ENCODE results near the gene MEIKIN.
"Not testable (repeated sequence)": the region's sequence is repeated elsewhere in the genome, so short reads cannot be mapped to it uniquely, and the experiment has no call there.

Gene MEIKIN

GRCh38 chr5:131796793-131797693 lies 148.4 kb downstream of the MEIKIN start, which contains the start of gene FNIP1:
FNIP1 (minus strand) TSS chr5:131797017; CDS start chr5:131796921, 96 bp downstream.
- DNase-seq = peak; percentile 71

- no peak for DNase-seq
Observed at GRCh38 chr5:131795879-131796792, 149.3 kb downstream of the MEIKIN start.

GRCh38 chr5:131795228-131795627 lies 150.2 kb downstream of the MEIKIN start:
- DNase-seq = no peak

GRCh38 chr5:131794586-131794985 lies 150.9 kb downstream of the MEIKIN start:
- DNase-seq = no peak

GRCh38 chr5:131792896-131793295 lies 152.6 kb downstream of the MEIKIN start:
- no peak for DNase-seq

- no peak for DNase-seq
Observed at GRCh38 chr5:131791866-131792265, 153.6 kb downstream of the MEIKIN start.

GRCh38 chr5:131790550-131790949 lies 154.9 kb downstream of the MEIKIN start:
- no peak for DNase-seq

GRCh38 chr5:131789765-131790164 lies 155.7 kb downstream of the MEIKIN start:
- no peak for DNase-seq

GRCh38 chr5:131787736-131788135 lies 157.7 kb downstream of the MEIKIN start:
- no peak for DNase-seq

- no peak for DNase-seq
Observed at GRCh38 chr5:131786900-131787692, 158.4 kb downstream of the MEIKIN start.

GRCh38 chr5:131786036-131786435 lies 159.4 kb downstream of the MEIKIN start:
- no peak for DNase-seq

GRCh38 chr5:131783874-131784273 lies 161.6 kb downstream of the MEIKIN start:
- DNase-seq = no peak

GRCh38 chr5:131783357-131783756 lies 162.1 kb downstream of the MEIKIN start:
- no peak for DNase-seq

- DNase-seq = no peak
Observed at GRCh38 chr5:131782717-131783116, 162.7 kb downstream of the MEIKIN start.

- DNase-seq = not testable (repeated sequence)
Observed at GRCh38 chr5:131778141-131778540, 167.3 kb downstream of the MEIKIN start.

- DNase-seq = no peak
Observed at GRCh38 chr5:131776450-131776849, 169.0 kb downstream of the MEIKIN start.

- DNase-seq = no peak
Observed at GRCh38 chr5:131774652-131775367, 170.7 kb downstream of the MEIKIN start.

- DNase-seq = no peak
Observed at GRCh38 chr5:131773805-131774204, 171.7 kb downstream of the MEIKIN start.

GRCh38 chr5:131771692-131772091 lies 173.8 kb downstream of the MEIKIN start:
- DNase-seq = no peak

- DNase-seq = no peak
Observed at GRCh38 chr5:131769961-131770360, 175.5 kb downstream of the MEIKIN start.

GRCh38 chr5:131769336-131769735 lies 176.1 kb downstream of the MEIKIN start:
- DNase-seq = no peak

GRCh38 chr5:131767891-131768290 lies 177.6 kb downstream of the MEIKIN start:
- no peak for DNase-seq
